ENCODE results near the gene MLLT1.

MLLT1 gene

GRCh38 chr19:6272913-6273600, 6.7 kb downstream of the MLLT1 start:
- H2BK120ac ChIP-seq (ENCODE audit: low read depth, low read length): no peak overlapping the region
- DNase-seq (ENCODE audit: low spot score): no peak
- H3K27me3 ChIP-seq (ENCODE audit: control insufficient read depth in 3 of 3, insufficient read depth in 3 of 3, low read depth in 1 of 3, low read length in 3 of 3): no peaks in the 10 kb centered on the region
- H3K36me3 ChIP-seq (replicated peaks in 1 of 2; ENCODE audit: control insufficient read depth in 2 of 2, insufficient read depth in 2 of 2, low read length in 2 of 2): peaks cover 21 to 53% of the 10 kb centered on the region in 2 donors
- H3K79me1 ChIP-seq (ENCODE audit: low read depth, low read length): peaks cover 23% of the 10 kb centered on the region
- peak overlapping the region; percentile 26 for H3K14ac ChIP-seq (ENCODE audit: low read length)
- H4K91ac ChIP-seq (ENCODE audit: low read depth, low read length, poor library complexity): no peak overlapping the region
- no peak overlapping the region for H3K27ac ChIP-seq (replicated peaks; ENCODE audit: low read length)
- no peak overlapping the region for H3K23ac ChIP-seq (ENCODE audit: low read depth, low read length, poor library complexity)
- no peak overlapping the region for H2AFZ ChIP-seq (ENCODE audit: low read length)
- no peak overlapping the region for H2BK5ac ChIP-seq (ENCODE audit: low read length)
- H3K9ac ChIP-seq (ENCODE audit: low read depth, low read length, poor library complexity): no peak overlapping the region
- H3K4ac ChIP-seq (ENCODE audit: low read length): no peak overlapping the region
- no peak overlapping the region for H3K18ac ChIP-seq (ENCODE audit: low read length)
- H3K9me3 ChIP-seq (replicated peaks in 1 of 2; ENCODE audit: control insufficient read depth in 2 of 2, insufficient read depth in 1 of 2, low read depth in 1 of 2, low read length in 2 of 2): no peaks in the 10 kb centered on the region
- H2AK5ac ChIP-seq (ENCODE audit: low read depth, low read length): no peak overlapping the region
- no peak overlapping the region for H2BK15ac ChIP-seq (ENCODE audit: low read length)
- H3K4me2 ChIP-seq (ENCODE audit: insufficient read depth, low read length, poor library complexity, severe bottlenecking): no peak overlapping the region
- no peak overlapping the region for H2BK12ac ChIP-seq (ENCODE audit: low read length)
- WGBS, 2 donors (ENCODE audit: extremely low coverage in 2 of 2, insufficient read length in 2 of 2, insufficient replicate concordance in 1 of 2): no CpG with 5 or more reads among the region's 22 CpGs
- no peak overlapping the region for H3K4me3 ChIP-seq (ENCODE audit: low read length in 2 of 2)
- H3K4me1 ChIP-seq (ENCODE audit: control insufficient read depth in 2 of 2, insufficient read depth in 1 of 2, low read depth in 1 of 2, low read length in 2 of 2): peaks cover 24 to 36% of the 10 kb centered on the region in 2 donors
- H4K8ac ChIP-seq (ENCODE audit: low read depth, low read length): no peak overlapping the region

- no CpG with 5 or more reads among the region's 11 CpGs for WGBS, 2 donors (ENCODE audit: extremely low coverage in 2 of 2, insufficient read length in 2 of 2, insufficient replicate concordance in 1 of 2)
- H4K91ac ChIP-seq (ENCODE audit: low read depth, low read length, poor library complexity): no peak overlapping the region
- peak overlapping the region; percentile 64 for H3K9ac ChIP-seq (ENCODE audit: low read depth, low read length, poor library complexity)
- H3K27me3 ChIP-seq (ENCODE audit: control insufficient read depth in 3 of 3, insufficient read depth in 3 of 3, low read depth in 1 of 3, low read length in 3 of 3): no peaks in the 10 kb centered on the region
- H2AK5ac ChIP-seq (ENCODE audit: low read depth, low read length): peak overlapping the region; percentile 38
- no peak overlapping the region for H3K4me2 ChIP-seq (ENCODE audit: insufficient read depth, low read length, poor library complexity, severe bottlenecking)
- no peak overlapping the region for H2BK15ac ChIP-seq (ENCODE audit: low read length)
- H3K4me3 ChIP-seq (ENCODE audit: low read length in 2 of 2): no peak overlapping the region
- peaks cover 20% of the 10 kb centered on the region for H3K79me1 ChIP-seq (ENCODE audit: low read depth, low read length)
- no peak overlapping the region for H2BK12ac ChIP-seq (ENCODE audit: low read length)
- peak overlapping the region; percentile 15 for H3K27ac ChIP-seq (replicated peaks; ENCODE audit: low read length)
- peaks cover 26 to 53% of the 10 kb centered on the region in 2 donors for H3K36me3 ChIP-seq (replicated peaks in 1 of 2; ENCODE audit: control insufficient read depth in 2 of 2, insufficient read depth in 2 of 2, low read length in 2 of 2)
- no peak overlapping the region for H3K14ac ChIP-seq (ENCODE audit: low read length)
- H3K4me1 ChIP-seq (ENCODE audit: control insufficient read depth in 2 of 2, insufficient read depth in 1 of 2, low read depth in 1 of 2, low read length in 2 of 2): peaks cover 21 to 33% of the 10 kb centered on the region in 2 donors
- peak overlapping the region; percentile 60 for H3K18ac ChIP-seq (ENCODE audit: low read length)
- no peak overlapping the region for H2AFZ ChIP-seq (ENCODE audit: low read length)
- no peak overlapping the region for H4K8ac ChIP-seq (ENCODE audit: low read depth, low read length)
- H2BK5ac ChIP-seq (ENCODE audit: low read length): no peak overlapping the region
- peak overlapping the region; percentile 77 for H3K23ac ChIP-seq (ENCODE audit: low read depth, low read length, poor library complexity)
- no peak overlapping the region for H2BK120ac ChIP-seq (ENCODE audit: low read depth, low read length)
- no peak for DNase-seq (ENCODE audit: low spot score)
- H3K9me3 ChIP-seq (replicated peaks in 1 of 2; ENCODE audit: control insufficient read depth in 2 of 2, insufficient read depth in 1 of 2, low read depth in 1 of 2, low read length in 2 of 2): no peaks in the 10 kb centered on the region
- H3K4ac ChIP-seq (ENCODE audit: low read length): no peak overlapping the region
Measured at GRCh38 chr19:6272411-6272791, 7.4 kb downstream of the MLLT1 start.

- Histone ChIP-seq H3K27me3 (ENCODE audit: control insufficient read depth in 3 of 3, insufficient read depth in 3 of 3, low read depth in 1 of 3, low read length in 3 of 3) (no peaks in the 10 kb centered on the region), H2BK12ac (ENCODE audit: low read length) (no peak overlapping the region), H3K18ac (ENCODE audit: low read length) (peak overlapping the region; percentile 60), H4K8ac (ENCODE audit: low read depth, low read length) (no peak overlapping the region), H3K4me2 (ENCODE audit: insufficient read depth, low read length, poor library complexity, severe bottlenecking) (no peak overlapping the region), H2BK15ac (ENCODE audit: low read length) (no peak overlapping the region), H3K23ac (ENCODE audit: low read depth, low read length, poor library complexity) (peak overlapping the region; percentile 77), H3K9ac (ENCODE audit: low read depth, low read length, poor library complexity) (peak overlapping the region; percentile 72), H3K4ac (ENCODE audit: low read length) (no peak overlapping the region), H2BK5ac (ENCODE audit: low read length) (no peak overlapping the region), H2BK120ac (ENCODE audit: low read depth, low read length) (no peak overlapping the region), H2AK5ac (ENCODE audit: low read depth, low read length) (peak overlapping the region; percentile 38), H4K91ac (ENCODE audit: low read depth, low read length, poor library complexity) (no peak overlapping the region), H3K27ac (replicated peaks; ENCODE audit: low read length) (peak overlapping the region; percentile 15), H3K14ac (ENCODE audit: low read length) (no peak overlapping the region), H2AFZ (ENCODE audit: low read length) (no peak overlapping the region), H3K9me3 (replicated peaks in 1 of 2; ENCODE audit: control insufficient read depth in 2 of 2, insufficient read depth in 1 of 2, low read depth in 1 of 2, low read length in 2 of 2) (no peaks in the 10 kb centered on the region), H3K4me1 (ENCODE audit: control insufficient read depth in 2 of 2, insufficient read depth in 1 of 2, low read depth in 1 of 2, low read length in 2 of 2) (peaks cover 21 to 33% of the 10 kb centered on the region in 2 donors), H3K4me3 (ENCODE audit: low read length in 2 of 2) (no peak overlapping the region), H3K79me1 (ENCODE audit: low read depth, low read length) (peaks cover 20% of the 10 kb centered on the region), H3K36me3 (replicated peaks in 1 of 2; ENCODE audit: control insufficient read depth in 2 of 2, insufficient read depth in 2 of 2, low read length in 2 of 2) (peaks cover 24 to 53% of the 10 kb centered on the region in 2 donors)
- no CpG with 5 or more reads among the region's 35 CpGs for WGBS, 2 donors (ENCODE audit: extremely low coverage in 2 of 2, insufficient read length in 2 of 2, insufficient replicate concordance in 1 of 2)
- no peak for DNase-seq (ENCODE audit: low spot score)
Measured at GRCh38 chr19:6271721-6272410, 7.9 kb downstream of the MLLT1 start.

DNA sequence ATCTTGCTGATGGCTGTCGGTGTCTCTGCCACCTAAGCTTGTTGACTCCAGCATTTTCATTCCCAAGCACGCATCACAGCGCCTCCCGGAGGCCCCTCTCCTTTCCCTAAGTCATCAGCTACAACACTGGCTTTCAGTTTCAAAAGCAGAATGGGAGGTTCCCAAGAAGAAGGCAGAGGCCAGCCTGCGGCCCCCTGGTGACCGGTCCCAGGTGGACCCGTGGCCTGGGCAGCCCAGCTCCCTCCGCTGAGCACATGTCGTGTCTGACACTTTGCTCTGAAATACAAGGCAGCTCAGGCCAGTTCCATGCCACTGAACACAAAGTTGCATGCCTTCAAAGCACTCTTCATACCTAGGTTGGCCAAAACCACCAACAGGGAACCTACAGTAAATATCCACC, 8.5 kb downstream of the MLLT1 start:
- Histone ChIP-seq H3K18ac (ENCODE audit: low read length) (no peak overlapping the region), H3K27ac (replicated peaks; ENCODE audit: low read length) (no peak overlapping the region), H2BK5ac (ENCODE audit: low read length) (no peak overlapping the region), H3K4ac (ENCODE audit: low read length) (no peak overlapping the region), H2AFZ (ENCODE audit: low read length) (no peak overlapping the region), H4K91ac (ENCODE audit: low read depth, low read length, poor library complexity) (no peak overlapping the region), H3K9me3 (replicated peaks in 1 of 2; ENCODE audit: control insufficient read depth in 2 of 2, insufficient read depth in 1 of 2, low read depth in 1 of 2, low read length in 2 of 2) (no peaks in the 10 kb centered on the region), H2BK120ac (ENCODE audit: low read depth, low read length) (no peak overlapping the region), H3K79me1 (ENCODE audit: low read depth, low read length) (peaks cover 20% of the 10 kb centered on the region), H3K14ac (ENCODE audit: low read length) (no peak overlapping the region), H2BK15ac (ENCODE audit: low read length) (no peak overlapping the region), H3K4me1 (ENCODE audit: control insufficient read depth in 2 of 2, insufficient read depth in 1 of 2, low read depth in 1 of 2, low read length in 2 of 2) (peaks cover 21 to 33% of the 10 kb centered on the region in 2 donors), H2BK12ac (ENCODE audit: low read length) (no peak overlapping the region), H3K4me2 (ENCODE audit: insufficient read depth, low read length, poor library complexity, severe bottlenecking) (no peak overlapping the region), H3K36me3 (replicated peaks in 1 of 2; ENCODE audit: control insufficient read depth in 2 of 2, insufficient read depth in 2 of 2, low read length in 2 of 2) (peaks cover 24 to 52% of the 10 kb centered on the region in 2 donors), H4K8ac (ENCODE audit: low read depth, low read length) (no peak overlapping the region), H3K9ac (ENCODE audit: low read depth, low read length, poor library complexity) (no peak overlapping the region), H3K27me3 (ENCODE audit: control insufficient read depth in 3 of 3, insufficient read depth in 3 of 3, low read depth in 1 of 3, low read length in 3 of 3) (no peaks in the 10 kb centered on the region), H2AK5ac (ENCODE audit: low read depth, low read length) (no peak overlapping the region), H3K4me3 (ENCODE audit: low read length in 2 of 2) (no peak overlapping the region), H3K23ac (ENCODE audit: low read depth, low read length, poor library complexity) (no peak overlapping the region)
- no peak for DNase-seq (ENCODE audit: low spot score)
- WGBS, 2 donors (ENCODE audit: extremely low coverage in 2 of 2, insufficient read length in 2 of 2, insufficient replicate concordance in 1 of 2): no CpG with 5 or more reads among the region's 9 CpGs
